Stomach (tissue), 9 donors: ENCODE data around the gene DRICH1. TPM values are rescaled to one million over a fixed set of nuclear protein-coding genes. Genes with fewer than 3 reads are reported as not detected.
"Not testable (repeated sequence)": the region's sequence is repeated elsewhere in the genome, so short reads cannot be mapped to it uniquely, and the experiment has no call there.

ENCODE experiments used
- DNase-seq, 2 donors: peaks; one replicate each; pipeline versions ENCODE4 v3.0.0 to v3.0.0-alpha.2; 2013 to 2019
- H3K27ac ChIP-seq, 5 donors: fragments of 200-600 bp in 4 of 5; sonication (generic) in 4 of 5; one replicate each; pipeline ENCODE4 v1.5.1; 2013 to 2019; ENCODE audit warnings: mild to moderate bottlenecking in 1 of 5, moderate library complexity in 1 of 5
- H3K27me3 ChIP-seq, 3 donors: fragments of 200-600 bp; sonication (generic); one replicate each; pipeline ENCODE4 v1.5.1; 2017 to 2019; ENCODE audit warnings: mixed run types in 1 of 3
- H3K36me3 ChIP-seq, 4 donors: fragments of 200-600 bp; sonication (generic); 1 replicate in 3 of 4; 2 replicates in 1 of 4; pipeline ENCODE4 v1.5.1; 2016 to 2019
- H3K4me1 ChIP-seq, 4 donors: fragments of 200-600 bp; sonication (generic); one replicate each; pipeline ENCODE4 v1.5.1; 2016 to 2019
- H3K4me3 ChIP-seq, 4 donors: fragments of 200-600 bp; sonication (generic) in 3 of 4; one replicate each; pipeline ENCODE4 v1.5.1; 2016 to 2019; ENCODE audit warnings: mild to moderate bottlenecking in 1 of 4
- H3K9me3 ChIP-seq, 4 donors: fragments of 200-600 bp; sonication (generic); one replicate each; pipeline ENCODE4 v1.5.1; 2016 to 2019
- EP300 ChIP-seq: sonication (generic); formaldehyde crosslinking; IDR thresholded peaks from one replicate; pipeline ENCODE4 v1.6.1; 2017; ENCODE audit warnings: antibody characterized with exemption
- POLR2A ChIP-seq, 4 donors: fragments of 450-650 bp; IDR thresholded peaks; one replicate each; pipeline ENCODE4 v1.6.1; 2016; ENCODE audit warnings: antibody characterized with exemption in 4 of 4, control low read depth in 2 of 4, mild to moderate bottlenecking in 1 of 4, moderate library complexity in 1 of 4
- POLR2AphosphoS5 ChIP-seq, 3 donors: sonication (generic); formaldehyde crosslinking; IDR thresholded peaks; one replicate each; pipeline ENCODE4 v1.6.1; 2016; ENCODE audit warnings: antibody characterized with exemption in 3 of 3
- WGBS, 5 donors: extraction: QIAGEN DNeasy Blood & Tissue Kit in 3 of 5; methylation state at CpG; one replicate each; pipeline versions ENCODE4 v1.1.5 to v1.1.7; 2013 to 2018; 5-methylcytosine and 5-hydroxymethylcytosine counted together
- intact Hi-C: fragments of 100-400 bp; cut with DNase I; formaldehyde crosslinking; loops from one replicate; pipeline ENCODE4 v1.15.1; 2023; ENCODE audit warnings: low total_unique reads
- polyA plus RNA-seq, 3 donors: library from polyadenylated mRNA; stranded (reverse); fragments of 200-250 nt; gene quantifications; one replicate each; pipeline ENCODE4 v1.2.3, GENCODE V29; 2013
- total RNA-seq, 5 donors: library from RNA; depleted of rRNA; stranded (reverse); fragments of >200 nt; gene quantifications; one replicate each; pipeline versions ENCODE4 v1.1.0 to v1.2.3, GENCODE V29; 2014 to 2016
- TF ChIP-seq, protein P1 (sequence below), 7 experiments: fragments of 450-650 bp in 4 of 7; fragments of 200-600 bp in 3 of 7; sonication (generic) in 3 of 7; IDR thresholded peaks; one replicate each; pipeline ENCODE4 v1.5.1; 2016 to 2019; ENCODE audit warnings: antibody characterized with exemption in 7 of 7, control low read depth in 2 of 7, mild to moderate bottlenecking in 1 of 7
- donor health status: healthy with polysubstance abuse.
- donor health status: Bipolar disorder and iron deficiency.
- donor health status: healthy.

The DRICH1 gene
- total and polyA plus RNA-seq, 8 donors = 0.28 to 49.0 (median 0.93) TPM; not detected in 4

DNA sequence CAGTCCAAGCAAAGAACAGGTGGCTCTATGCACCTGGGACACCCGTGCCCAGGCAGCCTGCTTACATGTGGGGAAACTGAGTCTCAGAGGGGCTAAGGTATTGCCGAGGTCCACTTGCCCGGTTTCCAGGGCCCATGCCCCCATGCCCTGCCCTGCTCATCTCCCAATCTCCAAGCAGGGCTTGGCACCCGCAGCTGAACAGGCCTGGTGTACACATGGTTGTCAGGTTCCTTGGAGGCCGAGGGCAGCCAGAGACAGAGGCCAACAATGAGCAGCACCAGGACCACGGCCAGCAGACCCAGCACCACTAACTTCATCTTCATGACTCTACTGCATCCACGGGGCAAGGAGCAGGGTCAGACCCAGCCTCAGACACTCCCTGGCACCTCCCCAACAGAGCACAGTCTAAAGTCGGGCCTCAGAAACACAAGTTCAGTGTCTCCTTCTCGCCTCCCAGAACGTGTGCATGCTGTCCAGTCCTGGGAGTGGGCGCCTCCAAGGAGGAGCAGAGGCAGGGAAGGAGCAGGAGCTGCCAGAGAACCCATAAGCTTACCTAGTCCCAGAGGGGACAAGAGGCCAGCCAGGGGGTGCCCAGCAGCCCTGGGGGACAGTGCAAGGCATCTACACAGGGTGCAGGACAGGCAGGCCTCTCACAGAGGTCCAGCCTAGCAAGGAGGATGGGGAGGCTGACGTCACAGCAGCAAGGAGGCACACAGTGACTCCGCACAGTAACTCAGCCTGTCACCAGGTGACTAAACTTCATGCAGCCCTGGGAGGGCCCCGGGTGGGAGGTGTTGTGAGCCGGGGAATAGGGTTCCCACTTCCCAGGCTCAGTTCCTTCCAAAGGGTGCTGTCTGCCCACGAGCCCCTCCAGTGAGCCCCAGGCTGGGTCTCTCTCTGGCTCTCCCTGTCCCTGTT lies 38.5 kb upstream of the DRICH1 start:
- intact Hi-C loops = no loop called here
- peaks cover 0 to 23% (median 14%) of the 10 kb centered on the region in 4 donors for H3K36me3 ChIP-seq
- 79 to 91% (median 87%) methylated on average over 11 to 16 of the region's 16 CpGs for WGBS, 5 donors
- no peak overlapping the region for H3K4me3 ChIP-seq
- H3K27me3 ChIP-seq = no peaks in the 10 kb centered on the region
- TF ChIP-seq EP300 (no peak), POLR2A (IDR thresholded peaks at IDR 0.05) (no peak), POLR2AphosphoS5 (IDR thresholded peaks at IDR 0.05) (no peak)
- TF ChIP-seq, protein P1, sequence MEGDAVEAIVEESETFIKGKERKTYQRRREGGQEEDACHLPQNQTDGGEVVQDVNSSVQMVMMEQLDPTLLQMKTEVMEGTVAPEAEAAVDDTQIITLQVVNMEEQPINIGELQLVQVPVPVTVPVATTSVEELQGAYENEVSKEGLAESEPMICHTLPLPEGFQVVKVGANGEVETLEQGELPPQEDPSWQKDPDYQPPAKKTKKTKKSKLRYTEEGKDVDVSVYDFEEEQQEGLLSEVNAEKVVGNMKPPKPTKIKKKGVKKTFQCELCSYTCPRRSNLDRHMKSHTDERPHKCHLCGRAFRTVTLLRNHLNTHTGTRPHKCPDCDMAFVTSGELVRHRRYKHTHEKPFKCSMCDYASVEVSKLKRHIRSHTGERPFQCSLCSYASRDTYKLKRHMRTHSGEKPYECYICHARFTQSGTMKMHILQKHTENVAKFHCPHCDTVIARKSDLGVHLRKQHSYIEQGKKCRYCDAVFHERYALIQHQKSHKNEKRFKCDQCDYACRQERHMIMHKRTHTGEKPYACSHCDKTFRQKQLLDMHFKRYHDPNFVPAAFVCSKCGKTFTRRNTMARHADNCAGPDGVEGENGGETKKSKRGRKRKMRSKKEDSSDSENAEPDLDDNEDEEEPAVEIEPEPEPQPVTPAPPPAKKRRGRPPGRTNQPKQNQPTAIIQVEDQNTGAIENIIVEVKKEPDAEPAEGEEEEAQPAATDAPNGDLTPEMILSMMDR (IDR thresholded peaks at IDR 0.05) = no peak
- peaks cover 0 to 11% (median 2%) of the 10 kb centered on the region in 4 donors for H3K4me1 ChIP-seq
- no peak for DNase-seq
- no peaks in the 10 kb centered on the region for H3K9me3 ChIP-seq
- no peak overlapping the region for H3K27ac ChIP-seq

DNA sequence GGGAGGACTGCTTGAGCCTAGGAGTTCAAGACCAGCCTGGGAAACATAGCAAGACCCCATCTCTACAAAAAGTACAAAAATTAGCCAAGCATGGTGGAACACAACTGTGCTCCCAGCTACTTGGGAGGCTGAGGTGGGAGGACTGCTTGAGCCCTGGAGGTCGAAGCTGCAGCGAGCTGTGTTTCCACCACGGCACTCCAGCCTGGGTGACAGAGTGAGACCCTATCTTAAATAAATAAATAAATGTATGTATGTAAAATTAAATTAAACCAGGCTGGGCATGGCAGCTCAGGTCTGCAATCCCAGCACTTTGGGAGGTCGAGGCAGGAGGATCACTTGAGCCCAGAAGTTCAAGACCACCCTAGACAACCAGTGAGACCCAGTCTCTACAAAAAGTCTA lies 28.3 kb upstream of the DRICH1 start:
- 91 to 100% (median 97%) methylated on average over 4 of the region's 4 CpGs for WGBS, 5 donors
- H3K9me3 ChIP-seq, H3K4me3 ChIP-seq, DNase-seq, H3K4me1 ChIP-seq, H3K27me3 ChIP-seq, intact Hi-C loops, H3K27ac ChIP-seq: not testable (repeated sequence)
- peaks cover 7 to 75% (median 61%) of the 10 kb centered on the region in 4 donors for H3K36me3 ChIP-seq

DNA sequence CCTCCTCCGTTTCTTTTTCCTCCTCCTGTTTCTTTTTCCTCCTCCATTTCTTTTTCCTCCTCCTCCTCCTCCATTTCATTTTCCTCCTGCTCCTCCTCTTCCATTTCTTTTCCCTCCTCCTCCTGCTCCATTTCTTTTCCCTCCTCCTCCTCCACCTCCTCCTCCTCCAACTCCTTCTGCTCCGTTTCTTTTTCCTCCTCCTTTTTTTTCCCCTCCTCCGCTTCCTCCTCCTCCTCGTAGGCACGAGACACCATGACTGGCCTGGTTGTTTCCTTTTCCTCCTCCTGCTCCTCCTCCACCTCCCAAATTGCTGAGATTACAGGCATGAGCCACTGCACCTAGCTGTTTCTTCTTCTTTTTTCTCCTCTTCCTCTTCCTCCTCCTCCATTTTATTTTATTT lies 25.6 kb upstream of the DRICH1 start:
- DNase-seq = no peak
- Histone ChIP-seq H3K4me3 (no peak overlapping the region), H3K36me3 (peaks cover 7 to 92% (median 67%) of the 10 kb centered on the region in 4 donors), H3K27me3 (no peaks in the 10 kb centered on the region), H3K9me3 (no peaks in the 10 kb centered on the region), H3K4me1 (no peaks in the 10 kb centered on the region), H3K27ac (no peak overlapping the region)
- intact Hi-C loops = no loop called here
- TF ChIP-seq POLR2A (IDR thresholded peaks at IDR 0.05) (no peak), POLR2AphosphoS5 (IDR thresholded peaks at IDR 0.05) (no peak), EP300 (no peak)
- TF ChIP-seq, protein P1 (IDR thresholded peaks at IDR 0.05) = no peak
- WGBS, 5 donors = 79 to 82% (median 82%) methylated on average over 5 of the region's 5 CpGs

DNA sequence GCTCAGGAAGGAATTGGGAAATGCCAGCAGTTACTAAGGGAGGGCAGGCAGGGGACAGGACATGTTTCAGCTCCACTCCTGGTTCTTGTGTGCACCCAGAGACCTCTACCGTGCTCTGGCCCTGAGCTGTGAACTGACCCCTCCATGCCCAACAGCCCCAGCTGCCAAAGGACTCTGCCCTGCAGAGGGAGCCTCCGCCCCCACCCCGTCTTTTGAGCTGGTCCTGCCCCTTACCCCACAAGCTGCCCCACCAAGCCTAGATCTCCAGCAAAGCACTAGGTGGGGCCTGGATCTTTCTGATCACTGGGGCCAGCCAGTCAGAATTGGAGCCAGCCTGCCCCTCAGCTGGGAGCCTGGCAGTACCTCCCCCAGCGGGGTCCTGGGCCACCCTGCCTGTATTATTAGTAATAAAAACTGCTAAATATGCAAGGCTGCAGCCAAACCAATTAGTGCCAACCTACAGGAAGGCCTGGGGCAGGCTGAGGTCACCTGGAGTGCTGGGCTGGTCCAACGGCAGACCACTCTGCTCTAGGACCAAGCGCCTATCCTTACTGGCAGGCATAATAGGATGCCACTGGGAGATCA lies 23.9 kb upstream of the DRICH1 start:
- Histone ChIP-seq H3K4me3 (no peak overlapping the region), H3K27ac (no peak overlapping the region), H3K36me3 (peaks cover 7 to 92% (median 71%) of the 10 kb centered on the region in 4 donors), H3K4me1 (no peaks in the 10 kb centered on the region), H3K9me3 (no peaks in the 10 kb centered on the region), H3K27me3 (no peaks in the 10 kb centered on the region)
- TF ChIP-seq POLR2A (IDR thresholded peaks at IDR 0.05) (no peak), POLR2AphosphoS5 (IDR thresholded peaks at IDR 0.05) (no peak), EP300 (no peak)
- TF ChIP-seq, protein P1 (IDR thresholded peaks at IDR 0.05) = no peak
- DNase-seq = no peak
- 84 to 96% (median 91%) methylated on average over 3 to 6 of the region's 6 CpGs for WGBS, 5 donors
- intact Hi-C loops = no loop called here
